ENCODE results near the gene TAS1R2. TPM values are rescaled to one million over a fixed set of nuclear protein-coding genes. Genes with fewer than 3 reads are reported as not detected.

Gene TAS1R2
- total and polyA plus RNA-seq, 7 donors, result not detected

Other genes with a start within 250 kb of the TAS1R2 start
- gene PAX7, start 228.8 kb downstream of the TAS1R2 start, total RNA-seq, result 10 to 100 TPM in 1 of 4 donors, 1 to 10 TPM in 3; 2.6 to 11.7 (median 5.4) TPM
- gene PAX7, start 228.8 kb downstream of the TAS1R2 start, polyA plus RNA-seq, result 1 to 10 TPM; 1.7 to 3.3 (median 2.7) TPM
- gene ALDH4A1, start 42.9 kb upstream of the TAS1R2 start, total RNA-seq, result 10 to 100 TPM; 31.9 to 81.1 (median 47.0) TPM
- gene ALDH4A1, start 42.9 kb upstream of the TAS1R2 start, polyA plus RNA-seq, result 10 to 100 TPM; 19.5 to 28.6 (median 22.7) TPM
- gene IFFO2, start 97.0 kb upstream of the TAS1R2 start, total RNA-seq, result 10 to 100 TPM in 1 of 4 donors, 1 to 10 TPM in 3; 3.7 to 14.0 (median 6.8) TPM
- 1 to 10 TPM in 2 of 3 donors, under 1 TPM in 1; 0.94 to 1.9 (median 1.2) TPM for gene IFFO2, start 97.0 kb upstream of the TAS1R2 start, polyA plus RNA-seq

Measured in psoas muscle (tissue), 7 donors.